ENCODE results near the gene EZH2.

GRCh38 chr7:148877517-148877916, 6.6 kb downstream of the EZH2 start:
- TF ChIP-seq HDAC2 (IDR thresholded peaks at IDR 0.05), result no peak
- no peak for TF ChIP-seq POLR2A (IDR thresholded peaks at IDR 0.05; ENCODE audit: low read length)
- no peak for TF ChIP-seq EP300 (IDR thresholded peaks at IDR 0.05)
- no peak for TF ChIP-seq CTCF (IDR thresholded peaks at IDR 0.05)
- TF ChIP-seq, protein P1, sequence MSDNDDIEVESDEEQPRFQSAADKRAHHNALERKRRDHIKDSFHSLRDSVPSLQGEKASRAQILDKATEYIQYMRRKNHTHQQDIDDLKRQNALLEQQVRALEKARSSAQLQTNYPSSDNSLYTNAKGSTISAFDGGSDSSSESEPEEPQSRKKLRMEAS (IDR thresholded peaks at IDR 0.05), result no peak
- no peak for TF ChIP-seq CEBPB (IDR thresholded peaks at IDR 0.05)
- TF ChIP-seq CBX8 (IDR thresholded peaks at IDR 0.05), result no peak
- no peak for TF ChIP-seq RARB (CRISPR knock-in tag; IDR thresholded peaks at IDR 0.05)
